ENCODE measurements around the gene SLC16A13. TPM values are rescaled to one million over a fixed set of nuclear protein-coding genes. Genes with fewer than 3 reads are reported as not detected.

The SLC16A13 gene
- total RNA-seq, 4 donors from 2014 or later, result 0.22 to 1.8 (median 1.1) TPM

DNA sequence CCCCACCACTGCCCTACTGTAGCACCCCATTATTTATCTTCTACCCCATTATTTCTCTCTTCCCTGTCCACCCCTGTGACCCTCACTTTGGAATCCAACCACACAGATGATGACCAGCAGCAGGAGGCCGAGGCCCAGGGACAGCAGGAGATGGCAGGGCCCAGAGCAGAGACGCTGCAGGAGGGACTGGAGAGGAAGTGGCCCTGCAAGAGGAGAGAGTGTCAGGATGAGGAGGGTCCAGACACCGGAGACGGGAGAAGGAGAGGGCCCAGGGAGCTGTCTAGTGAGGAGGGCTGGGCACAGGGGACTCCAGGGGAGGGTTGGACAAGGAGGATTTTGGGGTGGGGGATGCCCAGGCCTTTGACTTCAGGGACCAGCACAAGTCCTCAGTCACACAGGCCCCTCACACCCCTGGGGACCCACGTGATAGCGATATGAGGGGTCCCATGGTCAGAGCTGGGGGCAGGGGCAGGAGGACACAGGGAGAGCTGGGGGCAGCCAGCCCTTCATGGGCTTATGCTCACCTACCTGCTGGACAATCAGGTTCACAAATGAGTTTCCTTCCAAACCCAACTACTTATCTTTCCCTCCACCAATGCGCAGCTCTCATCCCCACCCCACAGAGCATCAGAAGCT lies 42.2 kb downstream of the SLC16A13 start:
- Histone ChIP-seq H3K4me3 (peak overlapping the region in 1 of 4 donors; percentile 3), H3K36me3 (no peaks in the 10 kb centered on the region), H3K27me3 (no peaks in the 10 kb centered on the region), H3K4me1 (peaks cover 0 to 11% (median 0%) of the 10 kb centered on the region in 4 donors), H3K9me3 (no peaks in the 10 kb centered on the region), H3K27ac (no peak overlapping the region)
- no peak for TF ChIP-seq POLR2A (IDR thresholded peaks at IDR 0.05)
- TF ChIP-seq, protein P1, sequence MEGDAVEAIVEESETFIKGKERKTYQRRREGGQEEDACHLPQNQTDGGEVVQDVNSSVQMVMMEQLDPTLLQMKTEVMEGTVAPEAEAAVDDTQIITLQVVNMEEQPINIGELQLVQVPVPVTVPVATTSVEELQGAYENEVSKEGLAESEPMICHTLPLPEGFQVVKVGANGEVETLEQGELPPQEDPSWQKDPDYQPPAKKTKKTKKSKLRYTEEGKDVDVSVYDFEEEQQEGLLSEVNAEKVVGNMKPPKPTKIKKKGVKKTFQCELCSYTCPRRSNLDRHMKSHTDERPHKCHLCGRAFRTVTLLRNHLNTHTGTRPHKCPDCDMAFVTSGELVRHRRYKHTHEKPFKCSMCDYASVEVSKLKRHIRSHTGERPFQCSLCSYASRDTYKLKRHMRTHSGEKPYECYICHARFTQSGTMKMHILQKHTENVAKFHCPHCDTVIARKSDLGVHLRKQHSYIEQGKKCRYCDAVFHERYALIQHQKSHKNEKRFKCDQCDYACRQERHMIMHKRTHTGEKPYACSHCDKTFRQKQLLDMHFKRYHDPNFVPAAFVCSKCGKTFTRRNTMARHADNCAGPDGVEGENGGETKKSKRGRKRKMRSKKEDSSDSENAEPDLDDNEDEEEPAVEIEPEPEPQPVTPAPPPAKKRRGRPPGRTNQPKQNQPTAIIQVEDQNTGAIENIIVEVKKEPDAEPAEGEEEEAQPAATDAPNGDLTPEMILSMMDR (IDR thresholded peaks at IDR 0.05), result no peak
- TF ChIP-seq EP300 (IDR thresholded peaks at IDR 0.05), result no peak
- WGBS, 2 donors, result 74 to 77% methylated on average over 7 of the region's 7 CpGs
- no peak for DNase-seq (ENCODE audit: low spot score in 2 of 2)

DNA sequence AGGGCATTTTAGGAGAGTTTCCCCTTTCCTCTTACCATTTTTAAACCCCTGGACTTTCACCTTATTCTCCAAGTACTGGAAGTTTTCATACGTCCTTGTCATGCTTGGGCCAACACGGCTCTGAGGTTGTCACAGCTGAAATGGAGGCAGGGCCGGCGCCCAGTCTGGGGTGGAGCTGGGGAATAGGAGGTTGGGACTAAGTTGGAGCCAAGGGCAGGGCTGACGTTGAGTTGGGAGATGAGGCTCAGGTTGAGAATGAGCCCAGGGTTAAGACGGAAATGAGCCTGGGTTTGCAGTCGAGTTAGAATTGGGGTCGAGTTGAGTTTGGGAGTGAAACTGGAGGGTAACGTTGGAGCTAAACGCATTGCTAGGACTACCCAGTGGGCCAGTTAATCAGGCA lies 42.9 kb downstream of the SLC16A13 start:
- TF ChIP-seq POLR2A (IDR thresholded peaks at IDR 0.05), result no peak
- TF ChIP-seq, protein P1 (IDR thresholded peaks at IDR 0.05), result no peak
- TF ChIP-seq EP300 (IDR thresholded peaks at IDR 0.05), result no peak
- no peak for DNase-seq (ENCODE audit: low spot score in 2 of 2)
- whole genome bisulfite sequencing, 2 donors, result 80 to 90% methylated on average over 10 of the region's 10 CpGs

GRCh38 chr17:7079581-7080455 lies 44.0 kb downstream of the SLC16A13 start, which contains the start of gene CLEC10A:
Gene CLEC10A (minus strand): TSS chr17:7080251. CDS start chr17:7078812, 1,439 bp downstream.
- WGBS, 2 donors, result 59 to 70% methylated on average over 15 of the region's 15 CpGs
- no peaks in the 10 kb centered on the region for H3K36me3 ChIP-seq
- DNase-seq (ENCODE audit: low spot score in 2 of 2), result no peak

More for the DNA sequence above, 42.9 kb downstream of the SLC16A13 start:
- H3K27me3 ChIP-seq, result no peaks in the 10 kb centered on the region
- H3K36me3 ChIP-seq, result no peaks in the 10 kb centered on the region
- peak overlapping the region in 1 of 4 donors; percentile 3 for H3K4me3 ChIP-seq
- no peaks in the 10 kb centered on the region for H3K9me3 ChIP-seq
- no peak overlapping the region for H3K27ac ChIP-seq
- peaks cover 0 to 11% (median 0%) of the 10 kb centered on the region in 4 donors for H3K4me1 ChIP-seq

DNA sequence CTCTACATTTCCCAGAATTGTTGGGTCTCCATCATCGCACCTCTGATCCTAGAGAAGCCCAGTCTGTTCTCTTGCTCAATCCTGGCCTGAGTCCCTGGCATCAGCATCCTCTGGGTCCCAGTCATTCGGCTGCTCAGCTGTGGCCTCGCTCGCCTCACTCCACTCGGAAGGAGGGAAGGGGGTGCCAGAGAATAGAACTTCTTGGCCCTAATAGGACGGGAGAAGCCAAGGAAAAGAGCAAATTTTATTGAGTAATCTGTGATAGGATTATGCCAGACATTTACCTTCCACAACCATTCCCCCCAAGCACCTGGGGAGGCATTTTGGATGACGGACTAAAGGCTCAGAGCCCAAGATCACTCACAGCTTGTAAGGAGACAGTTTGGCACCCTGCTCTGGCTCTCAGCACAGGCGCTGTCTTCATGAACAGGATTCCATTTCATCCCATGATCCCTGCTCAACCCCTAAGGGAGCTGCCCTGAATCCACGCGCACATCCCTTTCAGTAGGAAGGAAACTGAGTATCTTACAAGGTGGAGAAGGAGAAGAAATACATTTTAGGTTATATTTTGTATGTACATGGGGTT lies 44.7 kb downstream of the SLC16A13 start:
- 65 to 76% methylated on average over 10 of the region's 10 CpGs for WGBS, 2 donors
- peak overlapping the region in 1 of 4 donors; percentile 67 for H3K27ac ChIP-seq
- H3K9me3 ChIP-seq, result no peaks in the 10 kb centered on the region
- H3K36me3 ChIP-seq, result no peaks in the 10 kb centered on the region
- TF ChIP-seq, protein P1 (IDR thresholded peaks at IDR 0.05), result no peak
- TF ChIP-seq POLR2A (IDR thresholded peaks at IDR 0.05), result no peak
- TF ChIP-seq EP300 (IDR thresholded peaks at IDR 0.05), result peak in 1 of 2 donors; percentile 78
- no peaks in the 10 kb centered on the region for H3K27me3 ChIP-seq
- no peak overlapping the region for H3K4me3 ChIP-seq
- DNase-seq (ENCODE audit: low spot score in 2 of 2), result peak; percentile 21 to 71
- H3K4me1 ChIP-seq, result peaks cover 0 to 11% (median 0%) of the 10 kb centered on the region in 4 donors

More at GRCh38 chr17:7079581-7080455, 44.0 kb downstream of the SLC16A13 start, which contains the start of gene CLEC10A:
- peak within 1 kb of the TSS in 1 of 4 donors; percentile 67 for H3K27ac ChIP-seq
- H3K4me1 ChIP-seq, result peaks cover 0 to 11% (median 0%) of the 10 kb centered on the region in 4 donors
- H3K4me3 ChIP-seq, result peak within 1 kb of the TSS in 1 of 4 donors; percentile 30
- H3K27me3 ChIP-seq, result no peaks in the 10 kb centered on the region
- H3K9me3 ChIP-seq, result no peaks in the 10 kb centered on the region
- TF ChIP-seq POLR2A (IDR thresholded peaks at IDR 0.05) (no peak), EP300 (IDR thresholded peaks at IDR 0.05) (no peak)
- TF ChIP-seq, protein P1 (IDR thresholded peaks at IDR 0.05), result no peak

All from tibial nerve (tissue), 4 donors.